Endothelial cell of umbilical vein (primary cell): ENCODE results near the gene PTPRE.

ENCODE experiments used
- EZH2 ChIP-seq: IDR thresholded peaks from 2 replicates; pipeline ENCODE4 v1.6.1; 2012; ENCODE audit warnings: borderline replicate concordance, low read depth, mild to moderate bottlenecking, moderate library complexity, low read length, inconsistent platforms; ENCODE audit not compliant: severe bottlenecking
- MYC ChIP-seq: IDR thresholded peaks from one replicate; pipeline ENCODE4 v1.6.1; 2011; ENCODE audit warnings: mild to moderate bottlenecking, low read depth, low read length
- POLR2A ChIP-seq: IDR thresholded peaks from 2 replicates; pipeline ENCODE4 v1.6.1; 2012; ENCODE audit warnings: low read depth, mild to moderate bottlenecking, control low read depth, low read length
- POLR2AphosphoS5 ChIP-seq: IDR thresholded peaks from 2 replicates; pipeline ENCODE4 v1.6.1; 2012; ENCODE audit warnings: low read depth, mild to moderate bottlenecking, control low read depth, low read length, moderate library complexity; ENCODE audit not compliant: insufficient read depth
- TF ChIP-seq, protein P1 (sequence below), 2 donors: IDR thresholded peaks; 1 replicate in 1 of 2; 2 replicates in 1 of 2; pipeline ENCODE4 v1.5.1; 2011; ENCODE audit warnings: low read length in 2 of 2, mild to moderate bottlenecking in 2 of 2, moderate library complexity in 2 of 2, control low read depth in 1 of 2, inconsistent platforms in 1 of 2, low read depth in 1 of 2; ENCODE audit not compliant: insufficient read depth in 1 of 2; ENCODE audit errors: extremely low read depth in 1 of 2
- TF ChIP-seq, protein P2 (sequence below): IDR thresholded peaks from 2 replicates; pipeline ENCODE4 v1.6.1; 2011; ENCODE audit not compliant: insufficient read depth, insufficient read length

DNA sequence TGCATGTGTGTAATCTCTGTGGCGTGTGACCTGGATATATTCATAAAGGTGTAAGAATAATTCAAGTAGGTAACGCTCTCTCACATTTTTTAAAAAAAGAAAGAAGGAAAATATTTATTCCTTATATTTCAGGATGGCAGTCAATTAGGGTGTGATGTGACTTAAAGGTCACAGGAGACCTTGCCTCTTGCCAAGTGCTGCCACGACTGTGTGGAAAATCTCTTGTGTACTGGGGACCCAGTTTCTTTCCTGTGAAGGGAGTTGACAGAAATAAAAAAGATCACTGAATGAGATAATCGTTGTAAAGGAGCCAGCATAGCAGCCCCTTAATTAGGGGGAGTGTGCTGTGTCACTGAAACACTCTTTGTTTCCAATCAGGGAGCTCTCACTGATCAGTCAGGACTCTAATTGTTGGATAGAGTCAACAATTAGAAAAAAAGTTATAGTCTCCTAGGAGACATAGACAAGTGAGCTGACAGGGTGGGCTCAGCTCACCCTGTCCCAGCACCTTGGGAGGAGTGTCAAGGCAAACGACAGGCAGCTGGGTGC, 31.1 kb downstream of the PTPRE start:
- TF ChIP-seq MYC (no peak), EZH2 (no peak), POLR2AphosphoS5 (no peak), POLR2A (no peak)
- TF ChIP-seq, protein P1, sequence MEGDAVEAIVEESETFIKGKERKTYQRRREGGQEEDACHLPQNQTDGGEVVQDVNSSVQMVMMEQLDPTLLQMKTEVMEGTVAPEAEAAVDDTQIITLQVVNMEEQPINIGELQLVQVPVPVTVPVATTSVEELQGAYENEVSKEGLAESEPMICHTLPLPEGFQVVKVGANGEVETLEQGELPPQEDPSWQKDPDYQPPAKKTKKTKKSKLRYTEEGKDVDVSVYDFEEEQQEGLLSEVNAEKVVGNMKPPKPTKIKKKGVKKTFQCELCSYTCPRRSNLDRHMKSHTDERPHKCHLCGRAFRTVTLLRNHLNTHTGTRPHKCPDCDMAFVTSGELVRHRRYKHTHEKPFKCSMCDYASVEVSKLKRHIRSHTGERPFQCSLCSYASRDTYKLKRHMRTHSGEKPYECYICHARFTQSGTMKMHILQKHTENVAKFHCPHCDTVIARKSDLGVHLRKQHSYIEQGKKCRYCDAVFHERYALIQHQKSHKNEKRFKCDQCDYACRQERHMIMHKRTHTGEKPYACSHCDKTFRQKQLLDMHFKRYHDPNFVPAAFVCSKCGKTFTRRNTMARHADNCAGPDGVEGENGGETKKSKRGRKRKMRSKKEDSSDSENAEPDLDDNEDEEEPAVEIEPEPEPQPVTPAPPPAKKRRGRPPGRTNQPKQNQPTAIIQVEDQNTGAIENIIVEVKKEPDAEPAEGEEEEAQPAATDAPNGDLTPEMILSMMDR (IDR thresholded peaks at IDR 0.05; ENCODE audit: extremely low read depth in 1 of 2, insufficient read depth in 1 of 2, low read depth in 1 of 2, low read length in 2 of 2): no peak
- TF ChIP-seq, protein P2, sequence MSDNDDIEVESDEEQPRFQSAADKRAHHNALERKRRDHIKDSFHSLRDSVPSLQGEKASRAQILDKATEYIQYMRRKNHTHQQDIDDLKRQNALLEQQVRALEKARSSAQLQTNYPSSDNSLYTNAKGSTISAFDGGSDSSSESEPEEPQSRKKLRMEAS: no peak
